ENCODE measurements around the gene BCL3. TPM values are rescaled to one million over a fixed set of nuclear protein-coding genes. Genes with fewer than 3 reads are reported as not detected.

Gene BCL3
- total and polyA plus RNA-seq, 2 of the 13 experiments (the other 11 are each of a cell fraction or from before 2014, with no cell fraction given) = 2.3 to 4.0 TPM

- no peak for TF ChIP-seq GZF1 (CRISPR knock-in tag; IDR thresholded peaks at IDR 0.05)
- TF ChIP-seq REPIN1 (CRISPR knock-in tag; IDR thresholded peaks at IDR 0.05; ENCODE audit: borderline replicate concordance, low read depth) = peak; percentile 39; the same call in 1 of the 2 replicates
- TF ChIP-seq ZMYM3 (CRISPR knock-in tag; IDR thresholded peaks at IDR 0.05) = peak; percentile 90
- no peak for TF ChIP-seq ATAD3A (CRISPR knock-in tag; IDR thresholded peaks at IDR 0.05)
- TF ChIP-seq TRAFD1 (CRISPR knock-in tag; IDR thresholded peaks at IDR 0.05; ENCODE audit: borderline replicate concordance) = no peak
- TF ChIP-seq RFX3 (CRISPR knock-in tag; IDR thresholded peaks at IDR 0.05) = no peak
- no peak for TF ChIP-seq ZNF138 (CRISPR knock-in tag; IDR thresholded peaks at IDR 0.05; ENCODE audit: low read depth)
- no peak for TF ChIP-seq ZBTB2 (CRISPR knock-in tag; IDR thresholded peaks at IDR 0.05; ENCODE audit: low read depth)
- no peak for TF ChIP-seq ZNF333 (CRISPR knock-in tag; IDR thresholded peaks at IDR 0.05; ENCODE audit: borderline replicate concordance)
- TF ChIP-seq ZNF234 (CRISPR knock-in tag; conservative IDR thresholded peaks at IDR 0.05) = no peak
- TF ChIP-seq TRIM22 (IDR thresholded peaks at IDR 0.05) = no peak
- TF ChIP-seq ZNF672 (CRISPR knock-in tag; IDR thresholded peaks at IDR 0.05) = no peak
- no peak; the same call in 1 of the 2 replicates for TF ChIP-seq ZNF556 (CRISPR knock-in tag; IDR thresholded peaks at IDR 0.05; ENCODE audit: borderline replicate concordance)
- TF ChIP-seq ZFP36L1 (CRISPR knock-in tag; IDR thresholded peaks at IDR 0.05) = no peak
- no peak for TF ChIP-seq ZNF83 (CRISPR knock-in tag; IDR thresholded peaks at IDR 0.05; ENCODE audit: borderline replicate concordance)
- no peak for TF ChIP-seq KLF15 (CRISPR knock-in tag; IDR thresholded peaks at IDR 0.05; ENCODE audit: borderline replicate concordance)
- no peak for TF ChIP-seq FIP1L1 (IDR thresholded peaks at IDR 0.05; ENCODE audit: borderline replicate concordance, insufficient read depth, low read depth, low read length)
- peak; percentile 60; the same call in 1 of the 2 replicates for TF ChIP-seq E2F2 (CRISPR knock-in tag; IDR thresholded peaks at IDR 0.05; ENCODE audit: borderline replicate concordance)
- TF ChIP-seq ZNF24 (IDR thresholded peaks at IDR 0.05) = 0 out of 2 replicates have a peak, but pooled peaks have one; percentile 18
- TF ChIP-seq ZBTB7A (CRISPR knock-in tag; IDR thresholded peaks at IDR 0.05) = no peak
- TF ChIP-seq TCF7L2 (IDR thresholded peaks at IDR 0.05; ENCODE audit: low read depth, low read length) = no peak
- TF ChIP-seq U2AF1 (optimal IDR thresholded peaks at IDR 0.05; ENCODE audit: low read depth, low read length) = no peak
- no peak for TF ChIP-seq ZNF10 (CRISPR knock-in tag; IDR thresholded peaks at IDR 0.05; ENCODE audit: borderline replicate concordance, low read depth)
- peak; percentile 86; the same call in 1 of the 2 replicates for TF ChIP-seq ZBTB7B (CRISPR knock-in tag; IDR thresholded peaks at IDR 0.05)
- peak; percentile 29; the same call in 1 of the 2 replicates for TF ChIP-seq CEBPG (CRISPR knock-in tag; IDR thresholded peaks at IDR 0.05)
- no peak for TF ChIP-seq HDAC6 (IDR thresholded peaks at IDR 0.05; ENCODE audit: low read depth, low read length)
- TF ChIP-seq ZNF841 (CRISPR knock-in tag; IDR thresholded peaks at IDR 0.05; ENCODE audit: borderline replicate concordance) = no peak
Observed at GRCh38 chr19:44796701-44797115, 48.2 kb downstream of the BCL3 start (continued).
